Measurements from ENCODE around the gene ABCF2.

The ABCF2 gene

DNA sequence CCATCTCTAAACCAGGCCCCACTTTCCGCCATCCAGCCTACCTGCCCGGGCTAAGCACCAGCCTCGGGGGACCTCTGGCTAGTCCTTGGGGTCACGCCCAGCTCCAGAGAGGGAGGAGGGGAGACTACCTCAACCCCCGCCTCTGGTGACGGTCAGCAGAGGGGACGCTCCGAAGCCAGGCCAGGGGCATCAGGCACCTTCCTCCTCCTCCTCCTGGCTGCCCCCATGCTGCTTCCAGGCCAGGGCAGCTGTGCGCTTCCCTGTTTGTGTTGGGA is 25.5 kb upstream of the ABCF2 start:
- Histone ChIP-seq H3K4me3 (ENCODE audit: low read depth, low read length) (peak overlapping the region; percentile 85), H3K27ac (ENCODE audit: low read depth, low read length) (no peak overlapping the region), H3K4me1 (ENCODE audit: control insufficient read depth, insufficient read depth, low read length) (peaks cover 37% of the 10 kb centered on the region), H3K9ac (ENCODE audit: low read length) (peak overlapping the region; percentile 77), H3K9me3 (ENCODE audit: control insufficient read depth, insufficient read depth, low read depth, low read length) (no peaks in the 10 kb centered on the region), H3K36me3 (ENCODE audit: control insufficient read depth, insufficient read depth, low read length) (no peaks in the 10 kb centered on the region), H3K27me3 (ENCODE audit: control insufficient read depth, insufficient read depth, low read length) (peaks cover 80% of the 10 kb centered on the region)

DNA sequence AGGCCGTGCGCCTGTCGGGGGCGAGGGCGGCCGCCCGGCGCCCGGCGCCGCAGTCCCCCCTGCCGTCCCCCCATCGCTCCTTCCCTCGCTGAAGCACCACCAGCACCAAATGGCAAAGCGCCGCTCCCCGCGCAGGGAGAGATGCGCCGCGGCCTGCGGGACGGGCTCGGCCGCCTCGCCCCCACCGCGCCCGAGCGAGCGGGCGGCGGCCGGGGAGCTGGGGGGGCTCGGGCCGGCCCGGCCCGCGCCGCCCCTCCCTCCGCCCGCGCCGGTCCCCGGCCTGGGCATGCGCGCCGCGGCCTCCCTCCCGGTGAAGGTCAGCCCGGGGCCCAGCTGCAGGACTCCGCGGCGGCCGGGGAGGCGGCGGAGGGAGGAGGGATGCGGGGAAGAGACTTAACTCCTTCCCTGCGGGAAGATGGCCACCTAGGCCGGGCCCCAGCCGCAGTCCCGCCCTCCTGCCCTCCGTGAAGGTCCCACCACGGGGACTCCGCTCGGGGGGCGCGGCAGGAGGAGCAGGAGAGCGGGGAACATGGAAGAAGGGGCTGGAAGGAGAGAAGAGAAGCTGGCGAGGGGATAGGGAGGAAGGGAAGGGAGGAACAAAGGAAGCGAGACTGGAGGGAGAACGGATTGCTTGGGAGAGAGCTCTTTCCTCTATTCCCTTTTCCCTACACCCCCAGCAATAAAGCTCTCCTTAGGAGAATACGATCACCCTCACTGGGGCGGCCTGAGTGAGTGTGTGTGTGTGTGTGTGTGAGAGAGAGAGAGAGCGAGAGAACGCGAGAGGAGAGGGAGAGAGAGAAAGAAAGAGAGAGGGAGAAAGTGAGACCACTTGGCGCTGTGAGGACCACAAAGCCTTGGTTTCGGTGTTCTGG is 24.9 kb upstream of the ABCF2 start:
- Histone ChIP-seq H3K4me3 (ENCODE audit: low read depth, low read length) (peak overlapping the region; percentile 85), H3K9ac (ENCODE audit: low read length) (peak overlapping the region; percentile 77), H3K9me3 (ENCODE audit: control insufficient read depth, insufficient read depth, low read depth, low read length) (no peaks in the 10 kb centered on the region), H3K27me3 (ENCODE audit: control insufficient read depth, insufficient read depth, low read length) (peaks cover 82% of the 10 kb centered on the region), H3K4me1 (ENCODE audit: control insufficient read depth, insufficient read depth, low read length) (peaks cover 43% of the 10 kb centered on the region), H3K27ac (ENCODE audit: low read depth, low read length) (no peak overlapping the region; the same call in 1 of the 2 replicates), H3K36me3 (ENCODE audit: control insufficient read depth, insufficient read depth, low read length) (no peaks in the 10 kb centered on the region)

DNA sequence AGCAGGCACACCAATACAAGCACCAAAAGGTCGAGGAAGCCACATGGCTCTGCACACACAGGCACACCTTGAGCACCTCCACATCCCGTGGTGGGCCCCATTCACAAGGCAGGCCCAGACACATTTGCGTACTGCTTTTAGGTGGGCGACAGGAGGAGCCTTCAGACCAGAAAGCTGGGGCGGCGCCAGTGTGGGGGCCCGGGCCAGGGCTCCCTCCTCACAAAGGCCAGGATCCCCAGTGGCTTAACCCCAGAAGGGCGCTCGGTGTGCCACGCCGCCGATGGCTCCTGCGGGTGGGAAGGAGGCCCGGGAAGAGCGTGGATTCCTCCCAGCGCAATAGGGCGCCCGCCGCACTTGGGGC is 24.3 kb upstream of the ABCF2 start:
- Histone ChIP-seq H3K36me3 (ENCODE audit: control insufficient read depth, insufficient read depth, low read length) (no peaks in the 10 kb centered on the region), H3K9ac (ENCODE audit: low read length) (peak overlapping the region; percentile 42), H3K27ac (ENCODE audit: low read depth, low read length) (no peak overlapping the region), H3K27me3 (ENCODE audit: control insufficient read depth, insufficient read depth, low read length) (peaks cover 82% of the 10 kb centered on the region), H3K9me3 (ENCODE audit: control insufficient read depth, insufficient read depth, low read depth, low read length) (no peaks in the 10 kb centered on the region), H3K4me3 (ENCODE audit: low read depth, low read length) (peak overlapping the region; percentile 85), H3K4me1 (ENCODE audit: control insufficient read depth, insufficient read depth, low read length) (peaks cover 49% of the 10 kb centered on the region)

DNA sequence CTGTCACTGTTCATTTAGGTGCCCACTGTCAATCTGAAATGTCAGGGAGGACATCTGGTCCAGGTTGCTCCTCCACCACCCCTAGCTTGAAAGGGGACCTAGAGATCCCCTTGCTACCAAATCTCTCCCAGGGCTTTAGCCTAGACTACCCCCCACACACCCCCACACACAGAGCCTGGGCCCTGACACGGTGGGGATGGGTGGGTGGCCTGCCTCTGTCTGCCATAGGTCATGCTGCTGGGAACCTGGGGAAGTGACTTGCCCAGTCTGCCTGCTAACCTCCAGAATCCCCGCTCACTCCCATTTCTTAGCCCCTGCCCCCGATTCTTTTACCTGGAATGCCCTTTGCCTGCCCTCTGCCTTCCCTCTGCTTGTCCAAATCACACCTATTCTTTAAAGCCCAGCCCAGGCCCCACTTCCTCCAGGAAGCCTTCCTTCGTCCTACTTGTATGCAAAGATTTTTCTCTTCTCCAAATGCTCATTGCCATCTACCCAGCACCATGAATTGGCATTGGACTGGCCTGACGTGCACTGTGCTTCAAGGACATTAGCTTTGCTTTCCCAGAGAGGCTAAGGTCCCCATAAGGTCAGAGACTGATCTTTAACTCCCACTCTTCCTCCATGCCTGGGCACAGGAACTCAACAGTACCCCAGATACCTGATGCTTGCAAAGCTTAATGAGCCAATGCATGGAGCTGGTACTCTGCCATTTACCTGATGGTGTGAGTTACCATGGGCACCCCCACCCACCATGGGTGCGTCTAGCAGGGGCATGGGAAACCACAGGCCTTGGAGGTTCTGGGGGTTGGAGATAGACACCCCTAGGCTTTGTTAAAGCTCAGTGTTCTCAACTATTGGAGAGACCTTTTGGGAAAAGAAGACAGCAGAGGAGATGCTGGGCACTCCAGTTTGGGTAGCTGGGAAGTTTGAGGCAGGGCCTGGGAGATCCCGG is 23.5 kb upstream of the ABCF2 start:
- peaks cover 52% of the 10 kb centered on the region for H3K4me1 ChIP-seq (ENCODE audit: control insufficient read depth, insufficient read depth, low read length)
- H3K9me3 ChIP-seq (ENCODE audit: control insufficient read depth, insufficient read depth, low read depth, low read length): no peaks in the 10 kb centered on the region
- H3K27me3 ChIP-seq (ENCODE audit: control insufficient read depth, insufficient read depth, low read length): peaks cover 86% of the 10 kb centered on the region
- H3K4me3 ChIP-seq (ENCODE audit: low read depth, low read length): no peak overlapping the region; the same call in 1 of the 2 replicates
- H3K36me3 ChIP-seq (ENCODE audit: control insufficient read depth, insufficient read depth, low read length): no peaks in the 10 kb centered on the region
- no peak overlapping the region for H3K27ac ChIP-seq (ENCODE audit: low read depth, low read length)
- no peak overlapping the region for H3K9ac ChIP-seq (ENCODE audit: low read length)

DNA sequence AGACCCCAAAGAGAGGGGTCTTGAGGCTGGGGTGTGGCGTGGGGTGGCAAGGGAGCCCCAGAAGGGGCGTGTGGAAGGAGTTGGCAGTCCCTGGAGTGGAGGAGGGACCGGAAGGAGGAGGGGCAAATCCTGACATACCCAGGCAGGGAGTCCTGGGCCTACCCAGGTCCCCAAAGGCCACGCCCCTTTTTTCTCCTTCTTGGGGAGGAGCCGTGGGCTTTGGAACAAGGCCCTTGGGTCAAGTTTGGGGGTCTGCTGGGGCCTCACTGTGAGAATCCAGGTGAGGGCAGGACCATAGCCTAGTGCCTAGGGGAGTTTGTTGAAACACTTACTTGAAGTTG is 22.7 kb upstream of the ABCF2 start:
- Histone ChIP-seq H3K9me3 (ENCODE audit: control insufficient read depth, insufficient read depth, low read depth, low read length) (no peaks in the 10 kb centered on the region), H3K4me1 (ENCODE audit: control insufficient read depth, insufficient read depth, low read length) (peaks cover 54% of the 10 kb centered on the region), H3K27me3 (ENCODE audit: control insufficient read depth, insufficient read depth, low read length) (peaks cover 84% of the 10 kb centered on the region), H3K27ac (ENCODE audit: low read depth, low read length) (no peak overlapping the region), H3K36me3 (ENCODE audit: control insufficient read depth, insufficient read depth, low read length) (no peaks in the 10 kb centered on the region), H3K9ac (ENCODE audit: low read length) (no peak overlapping the region), H3K4me3 (ENCODE audit: low read depth, low read length) (peak overlapping the region; percentile 71; the same call in 1 of the 2 replicates)

DNA sequence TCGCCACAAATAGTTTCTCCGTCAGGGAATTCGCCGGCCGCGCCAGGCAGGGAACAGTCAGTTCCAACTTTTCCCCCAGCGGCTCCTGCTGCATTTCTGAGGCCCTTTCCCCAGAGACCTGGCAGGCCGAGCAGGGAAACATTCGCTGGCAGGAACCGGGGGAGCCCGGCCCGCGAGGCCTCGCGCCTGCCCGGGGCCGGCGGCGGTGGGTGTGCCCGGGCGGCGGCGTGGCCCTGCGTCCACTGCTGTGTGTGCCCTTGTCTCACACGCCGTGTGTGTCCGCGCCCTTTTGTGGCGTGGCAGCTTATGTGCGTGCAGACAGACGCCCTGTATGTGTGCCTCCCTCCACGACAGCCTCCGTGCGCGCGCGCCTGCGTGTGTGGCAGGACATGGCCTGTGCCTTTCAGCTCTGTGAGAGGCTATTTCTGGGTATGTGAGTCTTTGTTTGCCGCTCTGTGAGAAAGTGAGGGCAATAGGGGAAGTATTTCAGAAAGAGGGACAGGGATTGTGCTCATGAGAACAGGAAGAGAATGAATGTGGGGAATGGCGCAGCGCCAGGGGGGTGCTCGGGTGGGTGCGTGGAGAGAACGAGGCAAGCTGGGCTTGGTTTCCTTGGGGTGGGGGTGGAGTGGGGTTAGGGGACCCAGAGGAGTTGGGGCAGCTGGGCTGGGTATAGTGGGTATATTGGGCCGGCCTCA is 22.2 kb upstream of the ABCF2 start:
- H3K4me3 ChIP-seq (ENCODE audit: low read depth, low read length): peak overlapping the region; percentile 71
- H3K27ac ChIP-seq (ENCODE audit: low read depth, low read length): no peak overlapping the region
- no peaks in the 10 kb centered on the region for H3K36me3 ChIP-seq (ENCODE audit: control insufficient read depth, insufficient read depth, low read length)
- H3K9me3 ChIP-seq (ENCODE audit: control insufficient read depth, insufficient read depth, low read depth, low read length): no peaks in the 10 kb centered on the region
- peak overlapping the region; percentile 56 for H3K9ac ChIP-seq (ENCODE audit: low read length)
- H3K27me3 ChIP-seq (ENCODE audit: control insufficient read depth, insufficient read depth, low read length): peaks cover 82% of the 10 kb centered on the region
- peaks cover 59% of the 10 kb centered on the region for H3K4me1 ChIP-seq (ENCODE audit: control insufficient read depth, insufficient read depth, low read length)

DNA sequence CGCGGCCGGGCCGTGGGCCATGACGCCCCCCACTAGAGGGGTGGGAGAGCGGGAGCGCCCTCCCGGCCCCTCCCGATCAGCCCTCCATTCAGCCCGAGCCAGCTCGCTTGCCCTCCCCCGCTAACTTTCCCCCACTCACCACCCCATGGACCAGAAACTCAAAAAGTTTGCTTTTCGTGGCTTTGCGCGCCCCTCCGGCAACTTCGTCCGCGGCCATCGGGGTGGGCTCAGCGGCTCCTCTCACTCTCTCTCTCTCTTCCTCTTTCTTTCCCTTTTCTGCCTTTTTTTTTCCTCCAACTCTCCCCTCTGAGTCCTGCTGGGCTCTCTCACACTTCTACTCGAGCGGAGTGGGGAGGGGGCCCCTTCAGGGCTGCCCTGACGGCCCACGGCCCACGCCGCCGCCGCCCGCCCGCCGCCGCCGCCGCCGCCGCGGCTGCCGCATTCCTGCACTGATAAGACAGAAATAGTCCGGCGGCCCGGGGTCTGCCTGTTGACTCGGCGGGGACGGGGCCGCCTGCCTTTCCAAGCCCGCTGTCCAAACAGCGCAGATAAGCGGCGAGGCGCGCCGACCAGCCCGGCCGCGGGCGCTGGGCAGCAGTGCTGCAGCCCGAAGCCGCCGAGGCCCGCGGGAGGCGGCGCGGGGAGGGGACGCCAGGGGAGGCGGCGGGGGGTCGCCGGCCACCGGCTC is 21.5 kb upstream of the ABCF2 start, which contains the start of gene SMARCD3:
TSS of gene SMARCD3 (minus strand) at position 349 of the 688 bp plus-strand sequence. CDS start at position 217, 132 bp downstream.
- Histone ChIP-seq H3K27me3 (ENCODE audit: control insufficient read depth, insufficient read depth, low read length) (peaks cover 75% of the 10 kb centered on the region), H3K27ac (ENCODE audit: low read depth, low read length) (no peak within 1 kb of the TSS), H3K9ac (ENCODE audit: low read length) (peak within 1 kb of the TSS; percentile 67), H3K9me3 (ENCODE audit: control insufficient read depth, insufficient read depth, low read depth, low read length) (no peaks in the 10 kb centered on the region), H3K36me3 (ENCODE audit: control insufficient read depth, insufficient read depth, low read length) (no peaks in the 10 kb centered on the region), H3K4me1 (ENCODE audit: control insufficient read depth, insufficient read depth, low read length) (peaks cover 63% of the 10 kb centered on the region), H3K4me3 (ENCODE audit: low read depth, low read length) (peak within 1 kb of the TSS; percentile 71)

DNA sequence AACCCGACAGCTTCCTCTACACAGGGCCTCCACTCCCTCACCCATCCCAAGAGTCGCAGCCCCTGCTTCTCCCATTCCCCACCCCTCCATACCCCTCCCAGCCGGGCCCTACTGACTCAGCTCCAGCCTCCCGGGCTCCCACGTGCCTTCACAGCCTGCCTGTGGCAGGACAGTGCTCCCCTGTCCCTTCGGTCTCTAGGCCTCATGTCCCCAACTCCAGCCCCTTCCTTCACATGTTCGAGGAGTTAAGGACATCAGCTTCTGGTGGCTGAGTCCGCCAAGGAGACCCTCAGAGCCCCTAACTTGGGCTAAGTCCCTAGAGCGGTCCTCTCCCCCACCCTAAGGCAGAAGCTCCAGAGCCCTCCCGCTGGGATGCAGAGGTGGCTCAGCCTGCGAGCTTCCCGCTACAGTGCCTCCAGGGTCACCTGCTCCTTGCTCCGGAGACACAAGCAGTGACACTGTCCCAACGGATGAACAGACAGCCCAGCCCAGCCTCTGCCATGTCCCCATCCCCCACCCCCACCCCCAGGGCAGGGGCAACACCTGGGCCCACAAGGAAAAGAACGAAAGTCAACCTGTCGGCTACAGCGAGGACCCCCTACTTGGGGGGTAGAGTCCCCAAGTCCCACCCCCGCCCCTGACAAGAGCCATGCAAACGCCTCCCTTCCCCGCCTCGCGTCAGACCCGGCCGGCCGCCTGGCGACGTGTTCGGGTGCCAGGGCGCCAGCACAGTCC is 20.8 kb upstream of the ABCF2 start:
- peaks cover 70% of the 10 kb centered on the region for H3K27me3 ChIP-seq (ENCODE audit: control insufficient read depth, insufficient read depth, low read length)
- no peak overlapping the region for H3K27ac ChIP-seq (ENCODE audit: low read depth, low read length)
- H3K9me3 ChIP-seq (ENCODE audit: control insufficient read depth, insufficient read depth, low read depth, low read length): no peaks in the 10 kb centered on the region
- peaks cover 61% of the 10 kb centered on the region for H3K4me1 ChIP-seq (ENCODE audit: control insufficient read depth, insufficient read depth, low read length)
- H3K36me3 ChIP-seq (ENCODE audit: control insufficient read depth, insufficient read depth, low read length): no peaks in the 10 kb centered on the region
- H3K9ac ChIP-seq (ENCODE audit: low read length): peak overlapping the region; percentile 67
- peak overlapping the region; percentile 71 for H3K4me3 ChIP-seq (ENCODE audit: low read depth, low read length)

DNA sequence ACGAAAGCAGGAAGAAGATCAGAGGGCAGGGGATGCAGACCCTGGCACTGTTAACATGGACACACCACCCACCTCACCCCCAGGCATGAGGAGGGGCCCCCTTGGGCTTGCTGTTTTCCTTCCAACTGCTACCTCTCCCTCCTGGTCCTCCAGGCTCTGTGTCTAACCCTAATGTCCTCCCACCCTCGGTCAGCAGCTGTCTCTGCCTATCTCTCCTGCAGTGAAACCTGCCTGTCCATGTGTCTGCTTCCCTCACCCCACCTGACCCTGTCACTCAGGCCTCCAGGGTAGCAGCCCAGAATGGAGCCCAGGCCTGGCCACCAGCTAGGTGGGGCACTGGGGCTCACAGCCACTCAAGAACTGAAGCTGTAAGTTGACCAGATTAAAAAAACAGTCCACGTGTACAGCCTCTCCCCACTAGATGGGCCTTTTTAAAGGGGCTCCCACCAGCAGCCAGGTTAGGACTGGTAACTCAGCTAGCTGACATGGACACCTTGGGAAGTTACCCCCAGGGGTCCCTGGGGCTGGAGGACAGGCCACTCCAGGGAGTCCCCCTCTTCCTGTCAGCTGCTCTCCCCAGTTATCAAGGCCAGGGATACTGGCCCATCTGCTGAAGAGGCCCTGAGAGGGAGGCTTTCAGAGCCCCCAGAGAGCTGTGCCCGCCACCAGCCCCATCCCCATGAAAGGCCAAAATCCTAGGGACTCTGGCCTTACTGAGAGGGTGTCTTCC is 20.0 kb upstream of the ABCF2 start:
- H3K4me3 ChIP-seq (ENCODE audit: low read depth, low read length): peak overlapping the region; percentile 71; the same call in 1 of the 2 replicates
- H3K27ac ChIP-seq (ENCODE audit: low read depth, low read length): no peak overlapping the region
- H3K9me3 ChIP-seq (ENCODE audit: control insufficient read depth, insufficient read depth, low read depth, low read length): no peaks in the 10 kb centered on the region
- peaks cover 67% of the 10 kb centered on the region for H3K27me3 ChIP-seq (ENCODE audit: control insufficient read depth, insufficient read depth, low read length)
- H3K9ac ChIP-seq (ENCODE audit: low read length): no peak overlapping the region
- no peaks in the 10 kb centered on the region for H3K36me3 ChIP-seq (ENCODE audit: control insufficient read depth, insufficient read depth, low read length)
- peaks cover 57% of the 10 kb centered on the region for H3K4me1 ChIP-seq (ENCODE audit: control insufficient read depth, insufficient read depth, low read length)
